Activated CD4-positive, CD25-positive, alpha-beta regulatory T cell (primary cell): ENCODE results near the gene ZNF423.

Experiments
- DNase-seq, 4 experiments: peaks; one replicate each; lab custom pipeline; 2025; lab: John Stamatoyannopoulos, UW

The ZNF423 gene

DNA sequence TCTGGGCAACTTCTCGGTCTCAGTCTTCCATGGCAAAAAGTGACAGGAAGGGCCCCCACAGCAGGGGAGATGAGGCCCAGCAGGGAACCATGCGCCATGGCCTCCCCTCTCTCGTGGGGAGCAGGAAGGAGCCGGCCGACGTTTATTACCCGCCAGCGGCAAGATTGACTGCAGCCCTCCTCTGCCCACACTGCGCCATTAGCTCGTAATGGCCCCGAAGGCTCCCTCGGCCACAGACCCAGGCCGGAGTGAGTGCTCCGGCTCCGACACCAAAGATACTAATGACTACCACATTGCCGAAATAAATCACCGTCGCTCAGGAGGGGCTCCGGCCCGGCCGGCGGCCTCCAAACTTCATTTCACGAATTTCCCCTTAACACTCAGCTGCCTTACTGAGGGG is 255.4 kb downstream of the ZNF423 start:
- DNase-seq: no peak

DNA sequence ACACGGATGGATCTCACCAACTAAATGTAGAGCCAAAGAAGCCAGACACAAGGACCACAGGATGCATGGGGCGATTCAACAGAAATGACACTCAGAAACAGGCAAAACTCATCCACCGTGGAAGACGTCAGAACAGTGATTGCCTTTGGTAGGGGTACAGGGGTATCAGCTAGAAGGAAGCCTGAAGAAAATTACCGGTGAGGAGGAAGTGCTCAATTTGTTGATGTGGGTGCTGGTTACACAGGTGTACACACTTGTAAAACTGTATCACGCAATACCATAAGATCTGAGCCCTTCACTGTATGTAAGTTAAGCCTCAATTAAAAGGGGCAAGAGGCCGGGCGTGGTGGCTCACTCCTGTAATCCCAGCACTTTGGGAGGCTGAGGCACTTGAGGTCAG is 256.2 kb downstream of the ZNF423 start:
- no peak for DNase-seq

DNA sequence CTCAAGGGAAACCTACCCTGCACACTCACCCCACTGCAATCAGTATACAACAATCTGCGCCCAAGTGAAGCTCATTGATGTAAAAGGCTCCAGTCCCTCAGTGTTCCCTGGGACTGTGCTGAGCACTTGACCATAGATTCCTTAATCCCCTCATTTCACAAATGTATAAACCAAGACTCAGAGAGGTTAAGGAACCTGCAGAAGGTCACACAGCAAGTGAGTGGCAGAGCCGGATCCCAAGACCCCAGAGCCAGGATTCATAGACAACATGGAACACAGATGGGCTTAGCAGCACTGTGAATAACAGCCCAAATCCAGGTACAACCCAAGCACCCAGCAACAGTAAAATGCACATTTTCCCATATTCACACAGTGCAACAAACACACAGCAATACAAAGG is 256.6 kb downstream of the ZNF423 start:
- DNase-seq: no peak

DNA sequence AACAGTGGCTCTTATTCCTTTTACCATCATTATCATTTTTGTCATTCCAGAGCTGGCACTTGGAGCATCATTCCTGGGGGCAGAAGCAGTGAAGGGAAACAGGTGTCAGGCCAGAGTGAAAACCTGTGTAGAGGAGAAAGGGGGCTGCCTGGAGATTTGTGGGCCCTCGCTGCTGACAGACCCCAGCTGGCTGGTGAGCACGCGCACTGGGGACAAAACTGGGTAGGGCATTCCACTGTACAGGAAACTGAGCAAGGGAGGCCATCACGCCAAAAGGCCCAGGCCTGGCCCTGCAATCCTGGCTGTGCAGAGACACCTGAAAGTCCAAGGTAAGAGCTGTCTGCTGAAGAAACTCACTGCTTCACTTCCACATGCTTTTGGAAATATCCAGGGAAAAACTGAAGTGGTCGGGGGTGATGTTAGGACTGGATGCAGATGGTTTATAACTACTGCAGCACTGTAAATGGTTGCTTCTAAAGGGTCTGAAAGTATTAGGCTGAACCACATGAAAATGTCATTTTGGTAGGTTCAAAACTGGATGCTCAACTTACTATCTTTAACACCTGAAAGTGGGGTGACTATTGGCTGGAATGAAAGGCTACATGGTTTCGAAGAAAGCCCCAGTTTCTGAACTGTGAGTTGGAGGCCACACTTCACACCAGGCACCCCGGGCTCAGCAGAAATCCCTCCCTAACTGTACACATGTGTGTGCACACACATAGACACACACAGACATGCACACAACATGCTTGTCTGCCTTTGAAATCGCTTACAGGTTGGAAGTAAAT is 257.3 kb downstream of the ZNF423 start:
- DNase-seq: no peak

DNA sequence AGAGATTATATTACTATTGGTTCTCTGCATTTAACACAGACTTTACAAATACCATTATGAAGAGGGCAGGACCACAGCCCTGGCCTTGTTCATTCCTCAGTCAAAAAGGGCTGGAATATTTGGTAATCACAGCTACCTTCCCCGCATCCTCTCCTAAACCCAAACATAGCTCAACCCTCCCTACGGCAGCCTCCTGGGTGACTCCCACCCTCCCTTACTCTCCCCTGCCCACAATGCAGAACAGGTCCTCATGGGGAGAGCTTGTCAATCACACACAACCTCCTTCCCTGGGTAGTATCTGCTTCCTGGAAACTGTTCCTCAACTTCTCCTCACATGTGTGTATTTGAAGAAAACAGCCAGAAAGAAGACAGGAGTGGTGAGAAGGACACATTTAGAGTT is 258.1 kb downstream of the ZNF423 start:
- DNase-seq: no peak

DNA sequence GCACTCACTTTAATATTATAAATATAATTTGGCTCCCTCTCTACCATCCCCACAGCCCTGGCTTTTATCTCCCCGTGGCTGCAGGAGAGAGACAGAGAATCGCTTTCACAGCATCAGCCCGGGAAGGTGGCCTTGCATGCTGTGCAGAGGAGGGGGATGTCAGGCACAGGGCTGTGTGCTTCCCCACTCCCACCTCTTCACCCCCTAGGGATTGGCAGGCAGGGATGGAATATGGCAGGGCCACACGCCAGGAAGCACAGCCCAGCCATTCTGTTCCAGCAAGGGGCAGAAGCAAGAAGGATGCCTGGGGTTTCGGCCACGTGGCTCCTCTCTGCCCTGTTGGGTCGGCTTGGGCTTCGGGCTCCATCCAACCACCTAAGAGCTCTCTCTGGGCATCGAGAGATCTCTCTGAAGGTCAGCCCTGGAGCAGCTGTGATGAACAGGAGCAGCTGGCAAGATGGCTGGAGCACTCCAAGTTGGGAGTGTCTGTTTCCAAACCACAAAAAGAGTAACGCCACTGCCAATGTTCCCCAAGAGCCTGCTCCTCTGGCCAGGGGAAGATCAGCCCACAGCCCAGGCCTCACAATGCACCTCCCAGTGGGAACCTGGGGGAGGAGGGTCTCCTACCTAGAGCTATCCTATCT is 259.1 kb downstream of the ZNF423 start:
- no peak for DNase-seq

DNA sequence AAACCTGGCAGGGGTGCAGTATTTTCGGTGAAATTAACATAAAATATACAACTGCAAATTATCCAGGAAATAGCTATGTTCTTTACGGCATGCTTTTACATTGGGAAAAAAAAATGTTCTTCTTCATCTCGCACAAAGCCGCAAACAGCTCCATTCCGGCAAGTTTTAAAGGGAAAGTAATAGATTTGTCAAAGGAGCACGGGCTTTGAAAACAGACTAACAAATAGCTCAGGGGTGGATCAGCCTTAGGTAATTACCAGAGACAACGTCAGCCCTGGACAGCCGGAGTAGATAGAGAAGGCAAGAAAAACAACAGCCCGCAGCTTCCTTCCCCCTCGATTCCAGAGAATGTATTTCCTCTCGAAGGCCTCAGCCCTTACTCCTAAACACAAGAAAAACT is 259.8 kb downstream of the ZNF423 start:
- DNase-seq: no peak

DNA sequence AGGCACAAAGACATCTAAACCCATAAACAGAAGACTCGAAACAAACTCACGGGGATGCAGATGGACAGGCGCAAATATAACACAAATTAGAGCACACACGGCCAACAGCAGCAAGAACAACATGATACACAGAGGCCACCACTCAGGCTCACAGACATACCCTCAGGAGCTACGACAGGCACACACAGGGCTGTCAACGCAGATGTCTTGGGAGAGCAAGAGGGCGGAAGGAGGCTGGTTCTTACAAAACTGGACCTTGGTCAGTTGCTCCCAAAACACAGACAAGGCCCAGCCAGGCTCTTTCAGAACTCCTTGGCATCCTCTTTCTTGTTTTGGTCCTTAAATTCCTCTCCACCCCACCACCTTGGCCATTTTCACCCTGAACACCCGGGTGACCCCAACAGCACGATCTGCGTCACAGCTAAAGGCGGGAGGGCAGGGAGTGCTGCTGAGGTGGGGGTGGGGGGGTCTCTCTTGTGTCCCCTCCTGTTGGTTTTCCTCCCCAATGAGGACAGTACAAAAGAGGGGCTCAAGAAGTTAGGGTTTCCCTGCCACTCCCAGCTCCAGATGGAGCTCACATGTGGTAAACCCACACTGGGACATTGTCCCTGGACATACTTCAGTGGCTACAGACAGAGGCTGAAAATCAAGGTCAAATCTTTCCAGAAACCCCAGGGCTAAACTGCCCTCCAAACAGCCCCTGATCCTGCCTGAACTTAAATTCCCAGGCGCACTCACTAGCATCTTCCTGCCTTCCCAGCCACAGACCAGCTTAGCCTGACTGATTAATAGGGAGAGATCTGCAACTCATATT is 261.0 kb downstream of the ZNF423 start:
- DNase-seq: no peak

DNA sequence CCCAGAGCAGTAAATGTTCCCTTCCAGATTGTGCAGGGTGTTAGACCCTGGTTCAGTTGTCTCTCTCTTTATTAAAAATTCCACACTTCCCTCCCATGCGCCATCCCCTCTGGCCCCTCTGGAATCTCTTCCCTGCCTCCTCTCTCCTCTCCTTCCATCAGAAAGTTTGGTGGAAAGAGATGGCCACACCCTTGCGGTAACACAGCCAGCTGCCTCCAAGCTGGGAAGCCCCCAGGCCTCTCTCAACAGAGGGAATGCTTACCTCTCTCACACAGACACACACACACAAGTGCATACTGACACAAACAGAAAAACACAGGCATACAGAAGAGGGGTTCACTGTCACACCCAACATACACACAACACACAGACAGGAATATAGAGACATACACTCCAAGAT is 261.8 kb downstream of the ZNF423 start:
- no peak for DNase-seq

DNA sequence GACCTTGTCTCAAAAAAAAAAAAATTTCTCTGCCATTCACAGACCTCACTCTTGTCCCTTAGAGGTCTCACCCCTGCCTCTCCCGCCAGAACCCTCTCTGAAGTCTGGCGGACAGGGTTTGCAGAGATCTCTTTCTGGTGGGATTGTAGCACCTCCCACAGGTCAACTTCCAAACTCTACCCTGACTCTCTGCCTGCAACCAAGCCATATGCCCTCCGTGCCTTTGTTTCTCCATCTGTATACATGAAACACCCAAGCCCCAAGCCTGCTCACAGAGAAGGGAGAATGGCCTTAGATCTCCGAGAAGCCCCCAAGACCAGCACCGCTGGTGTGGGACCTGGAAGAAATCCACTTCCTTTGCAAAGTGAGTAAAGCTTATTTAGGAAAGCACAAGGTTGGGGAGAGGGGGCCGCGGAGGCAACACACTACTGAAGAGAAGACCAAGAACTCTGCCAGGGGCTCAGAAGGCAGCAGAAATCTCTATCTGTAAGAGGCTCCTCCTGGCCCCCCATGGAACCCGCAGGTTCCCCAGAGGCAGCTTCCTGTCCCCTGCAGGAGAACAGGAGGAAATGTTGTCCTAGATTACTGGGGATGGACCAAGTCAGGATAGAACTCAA is 262.4 kb downstream of the ZNF423 start:
- DNase-seq: no peak

DNA sequence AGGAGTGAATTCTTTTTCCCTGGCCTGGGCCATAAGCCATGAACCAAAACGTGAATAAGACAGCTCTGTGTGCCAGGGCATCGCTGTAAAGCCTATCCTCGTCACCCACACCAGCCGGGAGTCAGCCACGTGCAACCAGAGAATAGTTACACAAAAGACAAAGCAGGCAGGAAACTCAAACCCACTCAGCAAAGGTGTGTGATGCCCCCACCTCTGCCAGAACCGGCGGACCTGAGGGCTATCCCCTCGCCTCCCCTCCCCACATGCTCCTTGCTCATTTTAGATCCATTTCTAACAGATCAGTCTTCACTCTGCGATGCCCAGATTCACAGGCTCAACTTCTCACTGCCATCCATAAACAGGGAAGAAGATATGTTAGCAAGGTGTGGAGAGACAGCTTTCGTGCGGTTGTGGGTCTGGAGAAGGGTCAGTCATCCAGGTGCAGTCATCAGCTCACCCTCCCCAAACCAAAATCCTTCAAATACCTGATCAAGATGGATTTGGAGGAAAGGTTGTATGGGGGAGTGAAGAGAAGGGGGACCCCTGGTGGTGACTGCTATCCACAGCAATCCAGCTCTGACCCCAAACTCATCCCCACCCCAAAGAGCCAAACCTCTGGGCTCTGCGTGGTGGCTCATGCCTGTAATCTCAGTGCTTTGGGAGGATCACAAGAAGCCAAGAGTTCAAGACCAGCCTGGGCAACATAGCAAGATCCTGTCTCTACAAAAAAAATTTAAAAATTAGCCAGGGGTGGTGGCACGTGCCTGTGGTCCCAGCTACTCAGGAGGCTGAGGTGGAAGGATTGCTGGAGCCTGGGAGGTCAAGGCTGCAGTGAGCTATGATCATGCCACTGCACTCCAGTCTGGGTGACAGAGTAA is 263.1 kb downstream of the ZNF423 start:
- DNase-seq: no peak

DNA sequence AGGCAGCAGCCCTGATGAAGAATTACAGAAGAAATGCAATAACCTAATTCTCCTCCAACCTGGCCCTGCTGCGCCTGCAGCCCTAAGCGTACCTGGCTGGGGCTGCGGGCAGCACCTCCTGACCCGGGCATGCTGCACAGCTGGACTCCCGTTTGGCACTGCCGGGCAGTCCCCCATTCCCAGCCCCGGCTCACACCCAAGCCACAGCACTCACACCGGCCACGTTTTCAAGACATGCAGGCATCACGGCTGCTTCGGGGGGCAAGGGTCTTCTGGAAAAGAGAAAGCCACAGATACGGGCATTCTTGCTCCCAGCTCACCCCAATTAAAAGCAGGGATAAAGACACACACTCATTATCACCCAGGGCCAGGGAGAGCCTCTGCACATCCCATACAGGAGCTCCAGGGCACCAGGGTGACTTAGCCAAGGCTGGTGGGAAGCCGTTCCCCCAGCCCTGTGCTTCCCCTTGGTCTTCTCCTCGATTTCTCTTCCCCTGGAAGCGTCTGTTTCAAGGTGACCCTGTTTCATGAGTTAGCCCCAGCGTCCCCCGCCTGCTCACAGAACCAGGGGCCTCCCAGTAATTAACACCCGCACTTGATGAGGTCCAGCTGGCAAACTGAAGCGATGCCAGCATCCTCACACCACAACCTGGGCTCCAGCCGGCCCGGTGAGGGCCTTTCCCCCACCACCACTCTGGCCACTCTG is 265.6 kb downstream of the ZNF423 start:
- DNase-seq: no peak

DNA sequence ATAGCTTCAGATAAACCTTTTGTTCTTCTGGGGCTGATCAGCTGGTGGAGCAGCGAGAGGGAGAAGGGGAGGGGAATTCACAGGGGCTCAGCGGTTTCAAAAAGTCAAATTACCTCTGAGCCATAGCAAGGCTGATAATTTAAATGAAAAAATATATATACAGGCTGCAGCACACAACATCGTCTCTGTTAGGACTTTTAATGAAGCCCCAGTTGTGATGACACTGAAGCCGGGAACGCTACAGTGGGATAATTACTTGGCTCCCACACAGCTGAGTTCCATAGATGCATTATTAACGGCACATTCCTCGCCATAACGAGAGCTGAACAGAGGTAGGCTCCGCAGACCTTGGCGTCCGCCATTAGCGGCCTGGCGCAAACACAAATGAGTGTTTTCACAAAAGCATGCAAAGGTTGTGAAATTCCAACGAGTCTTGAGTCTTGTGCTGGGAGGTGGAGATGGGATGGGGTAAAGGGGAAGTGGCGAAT is 266.3 kb downstream of the ZNF423 start:
- no peak for DNase-seq

DNA sequence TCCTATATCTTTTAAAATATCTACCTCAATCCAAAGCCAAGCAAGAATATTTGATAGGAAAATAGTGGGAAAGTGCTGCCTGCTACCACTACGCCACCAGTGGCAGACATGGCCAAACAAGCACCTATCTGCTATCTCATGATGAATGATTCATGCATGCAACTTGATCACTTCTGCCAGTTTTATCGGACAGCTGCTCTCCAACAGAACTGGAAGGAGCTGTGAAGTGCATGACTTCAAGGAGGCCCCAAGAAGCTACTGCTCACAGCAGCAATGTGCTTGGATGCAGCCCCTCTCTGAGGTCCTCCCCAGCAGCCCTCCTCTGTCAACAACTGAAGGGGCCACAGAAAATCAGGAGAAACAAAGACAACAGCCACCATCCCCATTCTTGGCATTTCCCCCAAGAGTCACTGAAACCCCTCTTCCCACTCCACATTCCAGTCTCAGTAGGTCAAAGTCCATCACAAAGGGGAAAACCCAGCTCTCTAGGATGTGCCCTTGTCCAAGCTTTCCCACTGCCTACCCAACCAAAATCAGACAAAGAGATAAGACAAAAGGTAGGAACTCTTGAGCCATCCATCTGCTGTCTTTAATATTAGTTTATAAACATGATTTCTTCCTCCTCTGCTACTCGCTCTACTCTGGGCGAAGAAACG is 267.1 kb downstream of the ZNF423 start:
- DNase-seq: no peak

DNA sequence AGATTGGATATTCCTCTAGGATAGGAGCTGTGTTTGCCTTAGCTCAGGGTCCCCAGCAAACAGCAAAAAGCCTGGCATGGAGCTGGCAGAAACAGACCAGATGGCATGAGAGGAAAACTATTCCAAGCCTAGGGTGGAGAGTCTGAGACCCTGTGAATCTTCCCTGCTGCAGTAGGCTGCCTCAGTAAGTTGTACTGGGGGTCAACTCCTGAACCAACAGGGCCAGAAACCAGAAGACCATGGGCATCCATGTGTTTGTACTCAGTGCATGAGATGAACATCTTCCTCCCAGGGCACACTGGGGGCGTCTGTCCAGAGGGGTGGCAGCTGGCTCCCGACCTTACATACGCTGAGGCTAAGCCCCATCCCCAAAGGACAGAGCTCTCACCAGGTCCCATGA is 267.9 kb downstream of the ZNF423 start:
- no peak for DNase-seq

DNA sequence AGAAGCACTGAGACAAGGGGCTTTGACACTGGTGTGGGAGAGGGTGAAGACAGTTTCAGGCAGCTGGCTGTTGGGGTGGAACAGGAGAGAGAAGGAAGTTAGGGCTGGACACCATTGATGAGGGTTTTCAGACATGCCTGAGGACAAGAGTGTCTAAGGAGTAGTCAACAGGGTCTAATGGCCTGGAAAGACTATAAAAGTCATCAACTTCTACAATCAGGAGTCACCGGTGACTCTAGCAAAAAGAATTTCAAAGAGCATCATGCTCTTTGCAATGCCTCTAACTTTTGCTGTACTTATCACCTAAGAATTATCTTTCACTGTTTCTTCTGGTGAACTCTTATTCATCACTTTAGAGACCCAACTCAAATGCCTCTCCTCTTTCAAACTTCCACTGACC is 268.4 kb downstream of the ZNF423 start:
- no peak for DNase-seq

DNA sequence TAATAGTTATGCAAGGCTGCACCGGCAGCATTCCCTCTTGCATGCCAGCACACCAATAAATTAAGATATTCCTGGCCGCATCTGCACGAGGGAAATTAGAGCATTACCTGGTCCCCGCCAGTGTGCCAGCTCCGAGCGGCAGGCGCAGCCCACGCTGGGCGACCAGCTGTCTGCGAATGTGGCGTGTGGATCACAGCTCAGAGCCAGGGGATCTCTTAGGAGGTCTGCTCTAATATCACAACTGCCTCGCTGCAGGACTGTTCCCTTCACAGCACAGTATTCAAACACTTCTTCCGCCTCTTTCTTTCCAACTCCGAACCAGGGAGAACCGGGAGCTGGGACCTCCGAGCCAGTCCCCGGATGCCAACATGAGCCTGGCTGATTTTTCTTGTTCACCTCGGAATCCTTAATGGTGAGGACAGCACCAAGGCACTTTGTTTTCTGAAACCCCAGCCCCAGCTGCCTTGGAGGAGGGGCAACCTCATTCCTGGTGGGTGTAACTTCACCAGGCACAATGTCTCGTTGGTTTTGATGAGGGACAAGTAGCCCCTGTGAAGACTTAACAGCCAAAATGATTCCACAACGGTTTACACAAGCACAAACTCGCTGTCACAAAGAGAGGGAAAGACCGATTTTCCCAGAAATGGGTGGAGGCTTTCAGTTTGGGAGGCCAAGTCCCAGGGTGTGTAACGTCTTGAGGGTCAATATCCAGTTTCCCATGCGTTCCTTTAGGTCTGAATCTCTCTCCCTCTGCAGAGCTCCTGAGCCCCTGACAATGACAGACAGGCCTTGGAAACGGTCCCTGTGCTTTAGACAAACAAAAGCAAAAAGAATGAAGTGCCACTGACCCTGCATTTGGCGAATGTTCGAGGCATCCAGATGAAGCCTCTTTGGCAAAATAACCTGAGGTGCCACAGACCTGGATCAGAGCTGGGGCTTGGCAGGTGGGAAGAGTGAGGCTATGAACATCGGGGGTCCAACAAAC is 269.2 kb downstream of the ZNF423 start:
- DNase-seq: no peak

DNA sequence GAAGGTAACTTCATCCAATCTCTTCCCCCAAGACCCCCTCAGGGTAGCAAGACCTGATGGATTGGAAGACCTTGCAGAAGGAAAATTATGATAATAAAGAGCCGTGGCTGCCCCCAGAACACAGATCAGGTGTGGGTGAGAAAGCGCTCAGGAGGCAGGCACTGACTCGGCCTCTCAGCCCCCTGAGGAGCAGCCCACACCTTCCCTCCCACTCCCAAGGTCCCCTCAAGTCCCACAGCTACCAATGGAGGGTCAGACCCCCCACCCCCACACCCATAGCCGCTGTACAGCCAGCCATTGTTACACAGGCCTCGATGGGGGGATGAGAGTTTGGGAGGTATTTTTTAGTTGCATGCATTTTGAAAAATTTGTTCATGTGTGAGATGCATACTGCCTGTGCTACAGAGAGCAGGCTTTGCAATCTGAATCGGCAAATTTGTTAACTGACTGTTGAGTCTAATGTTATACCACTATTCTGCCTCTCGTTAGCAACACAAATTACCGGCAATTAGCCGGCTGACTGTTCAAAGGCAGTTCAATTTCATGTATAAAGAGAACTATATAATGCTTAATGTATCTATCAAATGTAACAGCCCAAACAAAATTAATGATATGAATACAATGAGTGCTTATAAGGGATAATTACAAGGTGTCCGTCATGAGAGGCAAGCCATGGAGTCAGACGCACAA is 270.6 kb downstream of the ZNF423 start:
- DNase-seq: no peak
